GM13977 (cell line): Measurements from ENCODE around the gene LSS.

Experiments used
- DNase-seq: peaks from one replicate; pipeline ENCODE4 v3.0.0; 2012; ENCODE audit warnings: low spot score
- in situ Hi-C: fragments of 300-500 bp; cut with MboI; formaldehyde crosslinking; loops from one replicate; pipeline ENCODE4 v1.12.0; 2022; ENCODE audit warnings: low sequenced_read_pairs, low pct_unique_long_range_greater_than_20kb, mixed read lengths, inconsistent platforms; ENCODE audit not compliant: unreplicated experiment
- TF ChIP-seq, protein P1 (sequence below): IDR thresholded peaks from 2 replicates; pipeline ENCODE4 v1.5.1; 2012; ENCODE audit warnings: mild to moderate bottlenecking, control low read depth; ENCODE audit not compliant: insufficient read depth; ENCODE audit errors: extremely low read depth, missing control alignments

LSS gene

DNA sequence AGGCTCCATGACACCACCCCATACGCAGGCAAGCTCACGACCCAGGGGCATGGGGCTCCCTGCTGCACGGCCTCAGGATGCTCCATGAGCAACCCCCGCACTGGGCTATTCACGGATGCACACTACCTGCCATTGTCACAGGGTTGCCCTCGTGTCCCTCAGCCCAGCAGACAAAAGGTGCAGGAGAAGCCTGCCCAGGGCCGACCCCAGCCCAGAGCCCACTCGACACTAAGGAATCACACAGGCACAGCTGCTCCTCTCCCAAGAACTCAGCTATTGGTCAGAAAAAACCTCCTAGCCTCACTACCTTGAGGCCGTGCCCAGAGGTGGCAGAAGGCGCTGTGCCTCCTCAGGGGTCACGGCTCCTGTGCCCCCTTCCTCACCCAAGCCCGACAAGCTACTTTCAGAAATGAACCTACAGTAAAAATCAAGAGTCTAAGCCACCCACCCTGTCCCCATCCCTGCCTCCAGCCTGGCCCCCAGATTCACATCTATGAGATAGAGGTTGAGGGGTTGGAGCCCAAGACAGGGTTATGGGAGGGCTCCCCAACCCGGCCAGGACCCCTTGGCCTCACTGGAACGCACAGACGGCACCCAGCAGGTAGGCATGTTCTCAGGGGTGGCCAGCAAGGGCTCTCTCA lies 38.0 kb downstream of the LSS start:
- TF ChIP-seq, protein P1, sequence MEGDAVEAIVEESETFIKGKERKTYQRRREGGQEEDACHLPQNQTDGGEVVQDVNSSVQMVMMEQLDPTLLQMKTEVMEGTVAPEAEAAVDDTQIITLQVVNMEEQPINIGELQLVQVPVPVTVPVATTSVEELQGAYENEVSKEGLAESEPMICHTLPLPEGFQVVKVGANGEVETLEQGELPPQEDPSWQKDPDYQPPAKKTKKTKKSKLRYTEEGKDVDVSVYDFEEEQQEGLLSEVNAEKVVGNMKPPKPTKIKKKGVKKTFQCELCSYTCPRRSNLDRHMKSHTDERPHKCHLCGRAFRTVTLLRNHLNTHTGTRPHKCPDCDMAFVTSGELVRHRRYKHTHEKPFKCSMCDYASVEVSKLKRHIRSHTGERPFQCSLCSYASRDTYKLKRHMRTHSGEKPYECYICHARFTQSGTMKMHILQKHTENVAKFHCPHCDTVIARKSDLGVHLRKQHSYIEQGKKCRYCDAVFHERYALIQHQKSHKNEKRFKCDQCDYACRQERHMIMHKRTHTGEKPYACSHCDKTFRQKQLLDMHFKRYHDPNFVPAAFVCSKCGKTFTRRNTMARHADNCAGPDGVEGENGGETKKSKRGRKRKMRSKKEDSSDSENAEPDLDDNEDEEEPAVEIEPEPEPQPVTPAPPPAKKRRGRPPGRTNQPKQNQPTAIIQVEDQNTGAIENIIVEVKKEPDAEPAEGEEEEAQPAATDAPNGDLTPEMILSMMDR: no peak
- DNase-seq: no peak
- in situ Hi-C loops: no loop called here

DNA sequence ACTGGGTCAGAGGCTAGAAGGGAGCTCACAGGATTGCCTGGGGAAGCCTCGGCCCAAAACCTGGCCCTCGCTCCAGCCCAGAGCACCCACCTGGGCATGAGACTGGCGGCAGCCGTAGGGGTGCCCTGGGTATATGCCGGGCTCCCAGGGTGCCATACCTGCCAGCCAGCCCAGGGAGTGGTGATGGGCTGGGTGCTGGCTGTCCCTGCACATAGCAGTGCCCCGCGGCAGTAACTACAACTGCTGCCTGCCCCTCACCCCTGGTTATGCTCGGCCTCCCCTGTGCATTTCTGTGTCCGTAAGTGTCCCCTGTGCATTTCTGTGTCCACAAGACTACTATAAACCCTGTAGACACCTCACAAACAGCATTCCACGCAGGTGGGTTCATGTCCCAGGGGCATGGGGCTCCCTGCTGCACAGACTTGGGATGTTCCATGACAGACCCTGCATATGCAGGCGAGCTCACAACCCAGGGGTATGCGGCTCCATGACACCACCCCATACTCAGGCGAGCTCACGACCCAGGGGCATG lies 38.5 kb downstream of the LSS start:
- DNase-seq: no peak
- in situ Hi-C loops: no loop called here
- TF ChIP-seq, protein P1: no peak

DNA sequence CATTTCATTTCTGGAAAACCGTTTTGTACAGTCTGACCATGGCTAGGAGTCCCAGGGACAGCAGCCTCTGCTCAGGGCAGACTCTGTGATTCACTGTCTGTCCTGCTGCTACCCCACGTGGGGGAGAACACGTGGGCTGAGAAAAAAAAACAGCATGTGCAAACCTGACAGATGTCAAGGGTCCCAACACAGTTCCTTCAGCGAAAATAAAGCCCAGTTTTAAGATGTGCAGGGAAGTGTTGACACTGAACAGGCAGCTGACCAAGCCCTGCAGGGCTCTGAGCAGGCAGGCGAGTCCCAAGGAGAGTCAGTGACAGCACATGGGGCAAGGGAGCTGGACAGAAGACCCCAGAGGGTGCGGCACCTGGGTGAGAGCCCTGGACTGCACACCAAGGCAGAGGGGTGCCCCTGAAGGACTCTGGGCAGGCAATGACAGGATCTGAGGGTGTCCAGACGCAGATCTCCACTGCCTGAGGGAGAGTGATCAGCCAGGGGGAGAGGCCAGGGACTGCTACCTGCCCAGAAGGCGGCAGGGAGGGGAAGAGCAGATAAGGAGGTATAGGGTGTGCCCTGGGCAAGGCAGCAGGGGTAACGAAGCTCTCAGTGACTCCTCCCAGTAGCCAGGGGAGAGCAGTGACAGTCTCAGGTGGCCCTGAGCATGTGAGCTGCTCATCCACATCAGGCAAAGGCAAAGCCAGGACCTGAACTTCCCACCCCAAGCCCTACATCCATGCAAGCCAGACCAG lies 39.2 kb downstream of the LSS start:
- in situ Hi-C loops: no loop called here
- DNase-seq: no peak
- TF ChIP-seq, protein P1: no peak

DNA sequence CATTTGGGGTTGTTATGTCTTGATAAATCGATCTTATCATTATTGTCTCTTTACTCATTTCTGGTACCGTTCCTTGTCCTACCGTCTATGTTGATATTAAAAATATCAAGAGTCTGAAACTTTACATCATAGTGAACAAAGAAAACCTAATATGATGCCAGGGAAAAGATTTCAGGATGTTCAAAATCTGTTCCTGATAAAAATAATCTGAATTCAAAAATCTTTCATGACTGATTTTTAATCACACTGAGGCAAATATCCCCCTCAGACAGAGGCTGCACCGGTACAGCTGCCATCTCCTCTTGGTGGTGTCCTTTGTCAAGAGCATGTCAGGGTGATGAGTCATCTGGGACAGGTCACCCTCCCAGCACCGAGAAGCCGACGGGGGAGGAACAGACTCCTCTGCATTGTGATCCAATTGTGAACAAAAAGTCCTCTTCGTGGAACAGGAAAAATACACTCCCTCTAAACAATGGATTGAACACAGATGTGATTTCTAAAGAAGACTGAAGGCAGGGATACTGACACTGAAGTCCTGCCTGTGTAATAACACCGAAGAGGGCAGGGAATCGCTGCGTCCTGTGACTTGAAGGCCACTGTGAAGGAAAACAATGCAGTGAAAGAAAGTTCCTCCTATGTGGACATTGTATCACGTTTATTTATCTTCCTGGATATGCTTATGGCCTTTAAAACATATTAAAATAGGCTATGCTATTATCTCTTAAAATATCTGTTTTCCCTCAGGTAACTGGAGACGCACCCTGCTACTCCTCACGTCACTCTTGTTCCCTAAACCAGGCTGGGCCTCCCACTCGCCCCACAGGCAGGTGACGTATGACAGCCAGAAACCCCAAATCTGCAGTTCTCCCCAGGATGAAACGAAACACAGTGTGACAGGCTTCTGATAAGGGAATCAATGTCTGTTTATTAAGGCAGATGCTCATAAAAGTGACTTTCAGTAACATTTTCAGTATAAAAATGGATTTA lies 40.1 kb downstream of the LSS start:
- DNase-seq: no peak

DNA sequence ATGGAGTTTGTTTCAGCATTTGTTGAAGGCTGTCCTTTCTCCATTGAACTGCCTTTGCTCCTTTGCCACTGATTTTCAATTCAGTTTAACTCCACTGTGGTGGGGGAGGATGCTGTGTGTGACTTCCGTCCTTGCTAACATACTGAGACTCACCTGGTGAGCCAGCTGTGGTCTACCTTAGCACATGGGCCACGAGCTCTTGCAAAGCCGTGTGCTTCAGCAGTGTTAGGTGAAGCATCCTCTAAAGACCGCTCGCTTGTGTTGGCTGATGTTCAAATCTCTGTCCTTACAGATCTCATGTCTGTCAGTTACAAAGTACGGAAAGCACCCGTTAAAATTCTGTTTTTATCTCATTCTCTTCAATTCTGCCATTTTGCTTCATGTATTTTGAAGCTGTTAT lies 40.8 kb downstream of the LSS start:
- in situ Hi-C loops: no loop called here
- TF ChIP-seq, protein P1: no peak
- no peak for DNase-seq

More for the DNA sequence above, 40.1 kb downstream of the LSS start:
- TF ChIP-seq, protein P1: no peak
- in situ Hi-C loops: no loop called here

DNA sequence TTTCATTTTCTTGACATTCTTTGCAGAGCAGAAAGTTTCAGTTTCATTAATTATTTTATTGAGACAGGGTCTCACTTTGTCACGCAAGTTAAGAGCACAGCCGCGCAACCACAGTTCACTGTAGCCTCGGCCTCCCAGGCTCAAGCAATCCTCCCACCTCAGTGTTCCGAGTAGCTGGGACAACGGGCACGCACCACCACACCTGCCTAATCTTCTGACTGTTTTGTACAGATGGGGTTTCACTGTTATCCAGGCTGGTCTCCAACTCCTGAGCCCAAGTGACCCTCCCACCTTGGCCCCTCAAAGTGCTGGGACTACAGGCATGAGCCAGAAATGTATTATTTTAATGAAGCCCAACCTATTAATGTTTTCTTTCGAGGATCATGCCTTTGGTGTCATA lies 41.3 kb downstream of the LSS start:
- TF ChIP-seq, protein P1: no peak
- in situ Hi-C loops: no loop called here
- DNase-seq: no peak
